PC-9 (cell line): ENCODE results near the gene SEMA6B. TPM values are rescaled to one million over a fixed set of nuclear protein-coding genes. Genes with fewer than 3 reads are reported as not detected.
"Not testable (repeated sequence)": the region's sequence is repeated elsewhere in the genome, so short reads cannot be mapped to it uniquely, and the experiment has no call there.

Experiments used
- BruUV-seq: library from RNA; stranded (reverse); fragments of 400-500 nt; replicated peaks from 2 replicates; lab custom pipeline; 2021; lab: Mats Ljungman, UMichigan
- CTCF ChIA-PET: fragments of 300-600 bp; sonication (Branson Sonifier 250); formaldehyde crosslinking; loops from one replicate; lab custom pipeline; 2022; ENCODE audit warnings: antibody characterized with exemption; lab: Charles Lee
- POLR2A ChIA-PET: fragments of 300-600 bp; sonication (Branson Sonifier 250); formaldehyde crosslinking; loops from one replicate; lab custom pipeline; 2022; ENCODE audit warnings: antibody characterized with exemption; ENCODE audit not compliant: unreplicated experiment; lab: Charles Lee
- DNase-seq, 2 experiments: peaks; one replicate each; pipeline versions ENCODE4 v3.0.0 to v3.0.0-alpha.2; 2015 to 2022; ENCODE audit warnings: mixed read lengths in 1 of 2
- H2AFZ ChIP-seq: fragments of 200-600 bp; sonication (generic); 2 replicates; pipeline ENCODE4 v1.8.1; 2017; ENCODE audit warnings: antibody characterized with exemption
- H3F3A ChIP-seq: fragments of 200-600 bp; sonication (generic); 2 replicates; pipeline ENCODE4 v1.8.1; 2017; ENCODE audit warnings: antibody characterized with exemption, mild to moderate bottlenecking, low read depth; ENCODE audit not compliant: insufficient read depth
- H3K27ac ChIP-seq: fragments of 200-600 bp; sonication (generic); 2 replicates; pipeline ENCODE4 v1.6.1; 2016; ENCODE audit warnings: mixed run types
- H3K27me3 ChIP-seq: fragments of 200-600 bp; sonication (generic); 2 replicates; pipeline ENCODE4 v1.6.1; 2016; ENCODE audit warnings: low read depth, mixed run types; ENCODE audit not compliant: insufficient read depth
- H3K36me3 ChIP-seq: fragments of 200-600 bp; sonication (generic); 2 replicates; pipeline ENCODE4 v1.6.1; 2016; ENCODE audit warnings: low read depth, mixed run types
- H3K4me1 ChIP-seq: fragments of 200-600 bp; sonication (generic); replicated peaks from 2 replicates; pipeline ENCODE4 v1.6.1; 2016; ENCODE audit warnings: mixed run types; ENCODE audit not compliant: insufficient read depth
- H3K4me2 ChIP-seq: fragments of 200-600 bp; sonication (generic); 2 replicates; pipeline ENCODE4 v1.6.1; 2017; ENCODE audit warnings: mixed run types
- H3K4me3 ChIP-seq: fragments of 200-600 bp; sonication (generic); 2 replicates; pipeline ENCODE4 v1.6.1; 2016; ENCODE audit warnings: mixed run types
- H3K79me2 ChIP-seq: fragments of 200-600 bp; sonication (generic); 2 replicates; pipeline ENCODE4 v1.6.1; 2017; ENCODE audit warnings: low read depth, mixed run types
- H3K9me2 ChIP-seq: fragments of 200-600 bp; sonication (generic); 2 replicates; pipeline ENCODE4 v1.8.1; 2017; ENCODE audit warnings: mild to moderate bottlenecking; ENCODE audit not compliant: insufficient read depth
- H3K9me3 ChIP-seq: fragments of 200-600 bp; sonication (generic); 2 replicates; pipeline ENCODE4 v1.8.1; 2016; ENCODE audit warnings: low read depth; ENCODE audit not compliant: insufficient read depth
- H4K20me1 ChIP-seq: fragments of 200-600 bp; sonication (generic); 2 replicates; pipeline ENCODE4 v1.8.1; 2017; ENCODE audit not compliant: insufficient read depth
- EZH2 ChIP-seq: fragments of 200-600 bp; sonication (generic); IDR thresholded peaks from 2 replicates; pipeline ENCODE4 v1.8.0; 2017; ENCODE audit warnings: antibody characterized with exemption, low read depth
- intact Hi-C: fragments of 100-400 bp; cut with micrococcal nuclease; formaldehyde crosslinking; loops from one replicate; pipeline ENCODE4 v1.10.0; 2022; ENCODE audit not compliant: unreplicated experiment
- total RNA-seq: library from RNA; stranded (reverse); gene quantifications from 2 replicates; pipeline ENCODE4 v1.2.3, GENCODE V29; 2021
- TF ChIP-seq, protein P1 (sequence below): fragments of 200-600 bp; sonication (generic); conservative IDR thresholded peaks from 2 replicates; pipeline ENCODE4 v1.6.1; 2017; ENCODE audit warnings: mixed run types, antibody characterized with exemption, mild to moderate bottlenecking, moderate library complexity

The SEMA6B gene
- total RNA-seq, 1 experiment from 2014 or later = 3.3 TPM

DNA sequence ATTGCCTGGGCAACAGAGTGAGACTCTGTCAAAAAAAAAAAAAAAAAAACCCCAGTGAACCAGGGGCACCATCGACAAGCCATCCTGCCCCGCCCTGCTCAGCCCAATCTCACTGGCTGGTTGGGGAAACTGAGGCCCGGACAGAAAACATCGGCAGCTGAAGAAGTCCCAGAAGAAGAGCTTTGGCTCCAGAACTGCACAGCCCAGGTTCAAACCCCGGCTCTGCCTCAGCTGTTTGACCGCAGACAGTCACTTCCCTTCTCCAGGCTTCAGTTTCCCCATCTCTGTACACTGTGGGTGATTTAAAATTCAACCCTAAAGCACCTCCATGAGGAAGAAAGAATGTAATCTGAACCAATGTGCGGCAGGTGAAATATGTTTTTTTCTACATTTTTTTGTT is 9.4 kb upstream of the SEMA6B start:
- no peaks in the 10 kb centered on the region for H3K36me3 ChIP-seq
- H3F3A ChIP-seq = no peaks in the 10 kb centered on the region
- no peak overlapping the region for H3K4me3 ChIP-seq
- TF ChIP-seq EZH2 = no peak
- TF ChIP-seq, protein P1, sequence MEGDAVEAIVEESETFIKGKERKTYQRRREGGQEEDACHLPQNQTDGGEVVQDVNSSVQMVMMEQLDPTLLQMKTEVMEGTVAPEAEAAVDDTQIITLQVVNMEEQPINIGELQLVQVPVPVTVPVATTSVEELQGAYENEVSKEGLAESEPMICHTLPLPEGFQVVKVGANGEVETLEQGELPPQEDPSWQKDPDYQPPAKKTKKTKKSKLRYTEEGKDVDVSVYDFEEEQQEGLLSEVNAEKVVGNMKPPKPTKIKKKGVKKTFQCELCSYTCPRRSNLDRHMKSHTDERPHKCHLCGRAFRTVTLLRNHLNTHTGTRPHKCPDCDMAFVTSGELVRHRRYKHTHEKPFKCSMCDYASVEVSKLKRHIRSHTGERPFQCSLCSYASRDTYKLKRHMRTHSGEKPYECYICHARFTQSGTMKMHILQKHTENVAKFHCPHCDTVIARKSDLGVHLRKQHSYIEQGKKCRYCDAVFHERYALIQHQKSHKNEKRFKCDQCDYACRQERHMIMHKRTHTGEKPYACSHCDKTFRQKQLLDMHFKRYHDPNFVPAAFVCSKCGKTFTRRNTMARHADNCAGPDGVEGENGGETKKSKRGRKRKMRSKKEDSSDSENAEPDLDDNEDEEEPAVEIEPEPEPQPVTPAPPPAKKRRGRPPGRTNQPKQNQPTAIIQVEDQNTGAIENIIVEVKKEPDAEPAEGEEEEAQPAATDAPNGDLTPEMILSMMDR = no peak
- H3K9me2 ChIP-seq = no peaks in the 10 kb centered on the region
- CTCF ChIA-PET = interaction anchor here (0.8 kb wide), 1 partner anchor 149 kb away, joined by 3 read pairs; no protein-coding TSS in a partner anchor
- DNase-seq = no peak
- H3K4me1 ChIP-seq = no peaks in the 10 kb centered on the region
- H3K9me3 ChIP-seq = no peaks in the 10 kb centered on the region
- no TSS peak for BruUV-seq
- no peak overlapping the region for H3K27ac ChIP-seq
- H2AFZ ChIP-seq = no peak overlapping the region
- H3K4me2 ChIP-seq = no peak overlapping the region
- no peaks in the 10 kb centered on the region for H3K27me3 ChIP-seq
- intact Hi-C loops = loop anchor here (5.0 kb wide), 1 partner anchor 153 kb away; the partner anchor contains the start of gene DPP9
- POLR2A ChIA-PET = no interaction called here
- no peaks in the 10 kb centered on the region for H4K20me1 ChIP-seq
- no peaks in the 10 kb centered on the region for H3K79me2 ChIP-seq

DNA sequence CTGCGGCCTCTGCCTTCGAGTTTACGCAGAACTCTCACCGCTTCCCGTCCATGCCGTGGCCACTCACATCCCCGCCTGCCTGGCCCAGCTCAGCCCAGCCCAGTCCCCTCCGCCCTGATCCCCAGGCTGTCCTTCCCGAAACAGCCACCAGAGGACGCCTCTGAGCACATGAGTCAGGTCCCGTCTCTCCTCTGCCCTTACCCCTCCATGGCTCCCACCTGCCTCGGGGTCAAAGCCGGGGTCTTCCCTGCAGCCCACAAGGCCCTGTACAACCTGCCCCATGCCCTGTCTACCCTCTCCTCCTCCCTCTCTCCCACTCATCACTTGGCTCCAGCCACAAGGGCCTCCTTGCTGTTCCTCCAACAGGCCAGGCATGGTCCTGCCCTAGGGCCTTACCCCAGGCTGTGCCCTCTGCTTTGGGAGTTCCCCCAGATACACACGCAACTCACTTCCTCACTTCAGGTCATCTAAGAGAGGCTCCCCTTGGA is 8.1 kb upstream of the SEMA6B start:
- no peaks in the 10 kb centered on the region for H3K9me2 ChIP-seq
- no peaks in the 10 kb centered on the region for H4K20me1 ChIP-seq
- H3K27me3 ChIP-seq = no peaks in the 10 kb centered on the region
- DNase-seq = peak in 1 of 2 experiments; percentile 76
- intact Hi-C loops = loop anchor here (5.0 kb wide), 1 partner anchor 155 kb away; the partner anchor contains the start of gene DPP9
- TF ChIP-seq, protein P1 = peak; percentile 81
- TF ChIP-seq EZH2 = no peak
- H3K36me3 ChIP-seq = no peaks in the 10 kb centered on the region
- ChIA-PET POLR2A (interaction anchor here (0.6 kb wide), 1 partner anchor 33 kb away, joined by 4 read pairs; the partner anchor contains the start of gene PLIN5), CTCF (interaction anchor here (0.6 to 1.5 kb wide), 3 partner anchors 70 to 154 kb away, joined by 3 to 4 read pairs (median 4); no protein-coding TSS in a partner anchor)
- H3F3A ChIP-seq = no peaks in the 10 kb centered on the region
- no peak overlapping the region for H3K4me3 ChIP-seq
- no peak overlapping the region for H2AFZ ChIP-seq
- no peak overlapping the region for H3K27ac ChIP-seq
- H3K4me1 ChIP-seq = no peaks in the 10 kb centered on the region
- H3K79me2 ChIP-seq = no peaks in the 10 kb centered on the region
- no peaks in the 10 kb centered on the region for H3K9me3 ChIP-seq
- no TSS peak for BruUV-seq
- no peak overlapping the region for H3K4me2 ChIP-seq

DNA sequence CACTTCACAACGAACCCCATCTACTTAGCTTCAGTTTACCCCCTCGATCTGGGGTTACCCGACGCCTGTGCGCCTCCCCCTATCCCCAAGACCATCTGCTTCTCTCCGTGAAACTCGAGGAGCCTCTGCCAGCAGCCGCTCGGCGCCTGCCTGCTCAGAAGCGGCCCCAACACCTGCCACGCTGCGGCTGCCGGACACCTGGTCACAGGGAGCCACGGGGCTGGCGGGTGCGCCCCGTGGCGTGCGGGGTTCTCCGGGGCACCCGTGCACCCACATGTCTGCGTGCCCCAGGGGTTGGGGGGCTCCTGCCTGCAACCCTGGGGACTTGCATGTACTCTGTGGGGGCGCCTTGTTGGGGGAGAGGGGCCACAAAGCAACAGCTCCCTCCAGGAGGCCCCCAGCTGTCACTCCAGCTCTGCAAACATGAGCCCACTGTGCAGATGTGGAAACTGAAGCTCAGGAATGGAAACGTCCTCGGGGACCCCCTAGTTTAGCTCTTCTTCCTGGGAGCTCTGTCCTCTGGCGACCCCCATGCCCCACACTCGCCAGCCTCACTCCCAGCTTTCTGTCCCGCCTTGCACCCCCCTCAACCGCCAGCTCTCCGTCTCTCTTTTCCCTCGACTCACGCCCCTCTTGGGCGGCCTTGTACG is 7.0 kb upstream of the SEMA6B start:
- POLR2A ChIA-PET = no interaction called here
- CTCF ChIA-PET = interaction anchor here (0.6 to 0.8 kb wide), 2 partner anchors 146 to 155 kb away, joined by 4 read pairs; no protein-coding TSS in a partner anchor

DNA sequence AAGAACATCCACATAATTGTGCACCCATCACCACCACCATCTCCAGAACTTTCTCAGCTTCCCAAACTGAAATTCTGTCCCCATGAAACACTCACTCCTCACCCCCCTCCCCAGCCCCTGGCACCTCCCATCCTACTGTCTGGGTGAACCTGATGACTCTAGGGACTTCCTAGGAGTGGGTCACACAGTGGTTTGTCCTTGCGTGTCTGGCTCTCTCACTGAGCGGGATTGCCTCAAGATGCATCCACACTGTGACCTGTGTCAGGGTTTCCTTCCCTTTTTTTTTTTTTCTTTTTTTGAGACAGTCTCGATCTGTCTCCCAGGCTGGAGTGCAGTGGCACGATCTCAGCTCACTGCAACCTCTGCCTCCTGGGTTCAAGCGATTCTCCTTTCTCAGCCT is 4.1 kb upstream of the SEMA6B start:
- DNase-seq, H4K20me1 ChIP-seq, H3K4me3 ChIP-seq, H3F3A ChIP-seq, POLR2A ChIA-PET, intact Hi-C loops, CTCF ChIA-PET, BruUV-seq, H3K9me3 ChIP-seq, H3K9me2 ChIP-seq, H3K27ac ChIP-seq, H3K4me1 ChIP-seq, H3K4me2 ChIP-seq, H3K27me3 ChIP-seq, H3K36me3 ChIP-seq, H3K79me2 ChIP-seq, H2AFZ ChIP-seq: not testable (repeated sequence)

More for the DNA sequence above, 7.0 kb upstream of the SEMA6B start:
- intact Hi-C loops = loop anchor here (5.0 kb wide), 1 partner anchor 156 kb away; the partner anchor contains the start of gene DPP9
- no peaks in the 10 kb centered on the region for H3K9me3 ChIP-seq
- H3K4me1 ChIP-seq = no peaks in the 10 kb centered on the region
- DNase-seq = no peak
- H3K36me3 ChIP-seq = no peaks in the 10 kb centered on the region
- no peaks in the 10 kb centered on the region for H4K20me1 ChIP-seq
- H3K4me3 ChIP-seq = no peak overlapping the region
- no peak overlapping the region for H3K4me2 ChIP-seq
- no TSS peak for BruUV-seq
- H3K27me3 ChIP-seq = no peaks in the 10 kb centered on the region
- no peaks in the 10 kb centered on the region for H3K79me2 ChIP-seq
- H3K27ac ChIP-seq = no peak overlapping the region
- H2AFZ ChIP-seq = no peak overlapping the region
- H3F3A ChIP-seq = no peaks in the 10 kb centered on the region
- TF ChIP-seq, protein P1 = no peak
- TF ChIP-seq EZH2 = no peak
- no peaks in the 10 kb centered on the region for H3K9me2 ChIP-seq

DNA sequence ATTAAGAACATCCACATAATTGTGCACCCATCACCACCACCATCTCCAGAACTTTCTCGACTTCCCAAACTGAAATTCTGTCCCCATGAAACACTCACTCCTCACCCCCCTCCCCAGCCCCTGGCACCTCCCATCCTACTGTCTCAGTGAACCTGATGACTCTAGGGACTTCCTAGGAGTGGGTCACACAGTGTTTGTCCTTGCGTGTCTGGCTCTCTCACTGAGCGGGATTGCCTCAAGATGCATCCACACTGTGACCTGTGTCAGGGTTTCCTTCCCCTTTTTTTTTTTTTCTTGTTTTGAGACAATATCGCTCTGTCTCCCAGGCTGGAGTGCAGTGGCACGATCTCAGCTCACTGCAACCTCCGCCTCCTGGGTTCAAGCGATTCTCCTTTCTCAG is 2.6 kb upstream of the SEMA6B start:
- H3K4me2 ChIP-seq, H3K79me2 ChIP-seq, H3F3A ChIP-seq, H3K36me3 ChIP-seq, H3K9me3 ChIP-seq, H2AFZ ChIP-seq, BruUV-seq, H3K27me3 ChIP-seq, POLR2A ChIA-PET, H3K4me3 ChIP-seq, CTCF ChIA-PET, H3K9me2 ChIP-seq, H4K20me1 ChIP-seq, DNase-seq, H3K4me1 ChIP-seq, H3K27ac ChIP-seq, intact Hi-C loops: not testable (repeated sequence)
